D721Med (cell line): ENCODE results near the gene CHMP2B.

ENCODE experiments used
- DNase-seq: peaks from one replicate; pipeline ENCODE4 v3.0.0; 2011; ENCODE audit warnings: low spot score; ENCODE audit not compliant: insufficient read length
- FAIRE-seq: peaks from 2 replicates; lab custom pipeline; 2011; peaks lifted over from hg19 to GRCh38; lab: Jason Lieb, UNC
- TF ChIP-seq, protein P1 (sequence below): IDR thresholded peaks from 2 replicates; pipeline ENCODE4 v1.5.1; 2012; ENCODE audit warnings: mild to moderate bottlenecking, control low read depth; ENCODE audit not compliant: insufficient read depth; ENCODE audit errors: missing control alignments

The CHMP2B gene

DNA sequence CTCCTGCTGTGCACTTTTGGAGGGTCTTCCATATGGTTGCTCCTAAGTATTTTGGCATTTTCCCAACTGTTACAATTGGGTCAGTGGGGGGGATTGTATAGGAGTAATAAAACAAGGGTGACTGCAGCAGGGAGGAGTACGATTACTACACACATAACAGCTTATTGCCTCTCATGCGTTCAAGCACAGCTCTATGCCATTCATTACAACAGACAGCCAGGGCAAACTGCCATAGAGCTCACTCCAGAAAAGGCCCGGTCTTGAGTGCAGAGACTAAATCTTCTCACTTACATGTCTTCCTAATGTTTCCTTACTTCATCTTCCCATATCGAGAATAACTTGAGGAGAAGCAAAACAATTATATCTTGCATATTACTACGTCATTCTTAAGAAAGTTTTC is 1.4 kb upstream of the CHMP2B start:
- TF ChIP-seq, protein P1, sequence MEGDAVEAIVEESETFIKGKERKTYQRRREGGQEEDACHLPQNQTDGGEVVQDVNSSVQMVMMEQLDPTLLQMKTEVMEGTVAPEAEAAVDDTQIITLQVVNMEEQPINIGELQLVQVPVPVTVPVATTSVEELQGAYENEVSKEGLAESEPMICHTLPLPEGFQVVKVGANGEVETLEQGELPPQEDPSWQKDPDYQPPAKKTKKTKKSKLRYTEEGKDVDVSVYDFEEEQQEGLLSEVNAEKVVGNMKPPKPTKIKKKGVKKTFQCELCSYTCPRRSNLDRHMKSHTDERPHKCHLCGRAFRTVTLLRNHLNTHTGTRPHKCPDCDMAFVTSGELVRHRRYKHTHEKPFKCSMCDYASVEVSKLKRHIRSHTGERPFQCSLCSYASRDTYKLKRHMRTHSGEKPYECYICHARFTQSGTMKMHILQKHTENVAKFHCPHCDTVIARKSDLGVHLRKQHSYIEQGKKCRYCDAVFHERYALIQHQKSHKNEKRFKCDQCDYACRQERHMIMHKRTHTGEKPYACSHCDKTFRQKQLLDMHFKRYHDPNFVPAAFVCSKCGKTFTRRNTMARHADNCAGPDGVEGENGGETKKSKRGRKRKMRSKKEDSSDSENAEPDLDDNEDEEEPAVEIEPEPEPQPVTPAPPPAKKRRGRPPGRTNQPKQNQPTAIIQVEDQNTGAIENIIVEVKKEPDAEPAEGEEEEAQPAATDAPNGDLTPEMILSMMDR: no peak
- FAIRE-seq (no peak), DNase-seq (no peak)

DNA sequence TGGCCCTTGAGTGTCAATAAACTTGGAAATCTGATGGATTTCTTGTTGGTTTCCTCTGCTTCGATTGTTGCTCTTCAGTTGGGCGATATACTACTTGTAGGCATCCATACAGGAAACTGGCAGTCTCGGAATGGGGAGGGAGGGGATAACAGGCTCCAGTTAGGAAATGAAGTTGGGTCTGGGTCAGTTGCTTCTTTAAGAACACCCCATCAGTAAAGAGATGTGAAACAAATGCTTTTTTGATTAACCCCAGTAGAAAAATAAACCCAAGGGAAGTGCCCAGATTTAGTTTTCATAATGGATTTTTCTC is 681 bp downstream of the CHMP2B start:
- TF ChIP-seq, protein P1: no peak
- FAIRE-seq: no peak
- no peak for DNase-seq

DNA sequence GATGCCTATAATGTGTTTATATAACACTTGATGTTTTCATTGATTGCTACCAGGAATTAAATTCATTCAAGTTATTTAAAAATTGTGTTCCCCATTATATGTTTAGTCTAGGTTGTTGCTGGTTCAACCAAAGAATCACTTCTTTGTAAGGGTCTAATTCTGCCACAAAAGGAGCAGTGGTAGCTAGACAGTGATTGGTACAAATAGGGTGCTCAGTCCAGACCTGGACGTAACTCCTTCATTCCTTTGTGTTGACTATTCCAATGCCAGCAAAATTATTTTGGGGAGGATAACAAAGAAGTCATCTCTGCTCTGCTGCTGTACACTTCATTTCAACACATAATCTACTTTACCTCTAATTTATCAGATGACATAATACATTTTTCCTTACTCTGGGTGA is 1.2 kb downstream of the CHMP2B start:
- DNase-seq (no peak), FAIRE-seq (no peak)
- TF ChIP-seq, protein P1: no peak

DNA sequence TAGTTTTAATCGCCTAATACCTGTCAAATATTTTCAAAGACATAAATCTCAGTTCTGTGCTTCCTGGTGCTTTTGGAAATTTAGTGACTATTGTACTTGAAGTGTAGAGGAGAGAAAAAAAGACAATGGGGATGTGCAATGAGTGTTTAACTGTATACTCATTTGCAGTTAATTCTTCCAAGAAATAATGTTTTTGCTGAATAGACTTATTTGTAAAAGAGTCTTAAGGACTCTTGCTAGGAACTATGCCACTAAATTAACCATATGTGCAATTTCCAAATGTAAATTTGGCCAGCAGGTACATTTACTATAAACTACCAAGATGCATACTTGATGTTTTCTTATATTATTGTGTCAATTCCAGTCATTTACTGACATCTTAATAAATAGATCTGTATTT is 2.0 kb downstream of the CHMP2B start:
- no peak for DNase-seq
- FAIRE-seq: no peak
- TF ChIP-seq, protein P1: no peak

DNA sequence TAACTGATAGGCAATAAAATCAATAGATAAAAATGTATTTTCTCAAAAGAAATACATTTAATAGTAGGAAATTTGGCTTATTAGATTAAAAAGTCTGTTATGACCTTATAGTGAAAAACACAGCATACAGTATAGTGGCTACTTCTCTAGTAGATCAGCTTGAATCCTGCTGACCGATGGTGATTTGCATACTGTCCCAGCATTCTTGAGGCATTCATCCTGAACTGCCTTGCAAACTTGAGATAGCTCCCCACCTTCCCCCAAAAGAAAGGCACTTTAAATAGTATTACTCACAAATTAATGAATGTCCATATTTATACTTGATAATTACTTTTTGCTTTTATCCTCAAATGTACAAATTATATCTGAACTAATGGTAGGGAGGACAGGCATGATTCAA is 6.7 kb downstream of the CHMP2B start:
- DNase-seq (no peak), FAIRE-seq (no peak)
- TF ChIP-seq, protein P1: no peak

DNA sequence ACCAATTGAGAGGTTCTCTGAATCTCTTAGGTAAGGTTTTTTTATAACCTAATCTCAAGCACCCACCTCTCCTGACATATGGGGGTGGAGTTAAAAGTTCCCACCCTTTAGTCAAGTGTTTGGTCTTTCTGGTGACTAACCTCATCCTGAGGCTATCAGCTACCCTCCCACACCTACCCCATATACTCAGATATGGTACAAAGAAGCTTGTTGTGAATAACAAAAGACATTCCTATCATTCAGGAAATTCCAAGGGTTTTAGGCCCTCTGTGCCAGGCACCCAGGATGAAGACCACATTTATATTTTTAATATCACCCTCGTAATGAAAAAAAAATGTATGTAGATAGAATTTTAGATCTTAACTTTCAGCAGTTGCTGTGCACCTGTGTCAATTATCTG is 9.0 kb downstream of the CHMP2B start:
- FAIRE-seq (no peak), DNase-seq (no peak)
- TF ChIP-seq, protein P1: no peak

DNA sequence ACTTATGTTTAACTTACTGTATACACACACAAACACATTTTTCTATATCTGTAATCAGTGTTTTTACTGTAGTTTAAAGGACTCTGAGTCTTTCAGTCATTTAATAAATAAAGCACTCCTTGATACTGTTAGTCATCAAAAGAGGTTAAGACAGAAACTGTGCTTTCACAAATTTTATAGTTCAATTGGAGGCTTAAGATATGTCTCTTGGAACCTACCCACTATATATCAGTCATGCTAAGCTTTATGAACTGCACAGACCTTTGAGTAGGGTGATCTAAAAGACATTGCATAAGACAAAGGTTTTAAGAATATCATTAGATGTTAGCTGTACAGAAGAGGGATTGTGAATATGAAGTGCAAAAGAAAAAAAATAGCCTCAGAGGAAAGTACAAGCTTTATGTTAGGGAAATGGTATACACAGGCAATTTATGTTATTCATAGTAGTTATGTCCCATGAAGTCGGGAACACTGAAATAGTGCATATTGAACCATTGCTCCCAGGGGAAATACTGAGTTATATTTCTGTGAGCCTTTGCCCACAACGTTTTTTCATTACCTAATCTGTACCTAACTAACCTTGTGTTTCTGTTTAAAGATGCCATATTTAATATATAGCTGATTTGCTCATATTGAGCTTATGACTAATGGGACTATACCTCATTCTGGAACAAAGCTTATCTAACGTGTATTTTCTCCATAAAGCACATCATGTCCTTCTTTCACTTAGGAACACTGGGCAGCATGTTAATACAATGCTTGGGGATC is 19.7 kb downstream of the CHMP2B start:
- TF ChIP-seq, protein P1: no peak
- DNase-seq: no peak
- peak; percentile 55 for FAIRE-seq
